Activated T-cell treated with anti-CD3 and anti-CD28 coated beads, Interleukin-2, amount 50 U/mL, for 48 hours (primary cell): Measurements from ENCODE around the gene NPFF.

Experiments used
- DNase-seq, 2 experiments: peaks; one replicate each; pipeline ENCODE4 v3.0.0-alpha.2; 2020

The NPFF gene

GRCh38 chr12:53472056-53472582 is 35.2 kb downstream of the NPFF start:
- DNase-seq = no peak

DNA sequence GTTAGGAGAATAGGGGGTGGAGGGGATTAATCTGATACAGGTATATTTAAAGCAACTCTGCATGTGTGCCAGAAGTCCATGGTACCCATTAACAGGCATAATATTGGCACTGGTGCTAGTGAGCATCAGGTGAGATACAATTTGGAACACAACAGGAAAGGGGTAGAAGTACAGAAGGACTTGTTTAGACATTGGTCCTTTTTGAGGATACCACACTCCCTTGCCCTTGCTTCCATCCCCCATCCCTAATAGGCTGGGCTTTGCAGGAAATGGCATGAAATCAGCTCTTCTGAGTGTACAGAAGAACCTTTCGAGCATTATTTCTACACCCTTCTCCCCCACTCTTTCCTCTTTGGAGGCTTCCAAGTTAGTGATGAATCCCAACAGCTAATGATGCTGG is 39.0 kb downstream of the NPFF start:
- peak in 1 of 2 experiments; percentile 17 for DNase-seq

- no peak for DNase-seq
Observed at GRCh38 chr12:53467880-53468279, 39.4 kb downstream of the NPFF start.

DNA sequence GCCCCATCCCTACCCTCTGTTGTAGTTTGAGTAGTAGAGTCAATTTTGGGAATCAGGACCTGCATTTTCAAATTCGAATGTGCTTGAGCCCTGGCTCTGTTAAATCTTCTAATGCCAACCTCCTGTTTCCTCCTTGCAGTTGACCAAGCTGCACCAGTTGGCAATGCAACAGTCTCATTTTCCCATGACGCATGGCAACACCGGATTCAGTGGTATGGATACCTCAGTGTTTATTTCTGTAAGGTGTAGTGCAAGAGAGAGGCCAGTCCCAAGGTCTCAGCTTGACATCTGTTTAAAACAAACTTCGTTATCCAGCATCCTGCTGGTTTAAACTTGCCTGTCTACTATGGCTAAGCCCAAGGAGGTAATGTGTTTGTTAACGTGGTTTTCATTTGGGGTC is 40.2 kb downstream of the NPFF start:
- no peak for DNase-seq

- no peak for DNase-seq
Observed at GRCh38 chr12:53466640-53467039, 40.6 kb downstream of the NPFF start.

- DNase-seq = no peak
Observed at GRCh38 chr12:53465679-53466078, 41.6 kb downstream of the NPFF start.

DNA sequence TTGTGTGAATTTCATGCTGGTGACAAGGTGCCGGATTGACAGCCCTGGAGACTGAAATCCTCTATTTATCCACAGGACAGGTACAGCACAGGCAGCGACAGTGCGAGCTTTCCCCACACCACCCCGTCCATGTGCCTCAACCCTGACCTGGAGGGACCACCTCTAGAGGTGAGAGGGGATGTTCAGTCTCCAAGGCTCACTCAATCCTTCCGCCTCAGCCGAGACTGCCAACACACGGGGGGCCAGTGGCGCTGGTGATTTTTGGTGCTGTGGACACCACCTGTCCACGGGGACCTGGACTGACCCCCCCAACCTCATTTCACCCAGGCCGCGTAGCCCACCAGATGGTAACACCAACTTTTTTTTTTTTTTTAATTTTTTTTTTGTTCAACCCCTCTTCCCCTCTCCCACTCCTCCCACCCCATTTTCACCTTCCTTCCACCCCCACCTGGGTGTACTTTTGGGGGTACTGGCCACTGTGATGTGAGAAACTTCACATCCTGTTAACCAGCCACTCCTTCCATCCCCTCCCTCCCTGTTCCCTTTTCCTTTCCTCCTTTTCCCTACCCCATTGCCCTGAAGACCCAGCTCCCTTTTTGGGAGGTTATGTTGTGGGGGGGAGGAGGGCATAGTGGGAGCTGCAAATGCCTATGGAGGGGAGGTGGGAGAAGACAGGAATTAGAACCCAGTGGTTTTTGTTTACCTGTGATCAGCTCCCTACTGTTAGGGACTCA is 42.4 kb downstream of the NPFF start:
- no peak for DNase-seq

- peak in 1 of 2 experiments; percentile 12 for DNase-seq
Observed at GRCh38 chr12:53463802-53464560, 43.3 kb downstream of the NPFF start.

DNA sequence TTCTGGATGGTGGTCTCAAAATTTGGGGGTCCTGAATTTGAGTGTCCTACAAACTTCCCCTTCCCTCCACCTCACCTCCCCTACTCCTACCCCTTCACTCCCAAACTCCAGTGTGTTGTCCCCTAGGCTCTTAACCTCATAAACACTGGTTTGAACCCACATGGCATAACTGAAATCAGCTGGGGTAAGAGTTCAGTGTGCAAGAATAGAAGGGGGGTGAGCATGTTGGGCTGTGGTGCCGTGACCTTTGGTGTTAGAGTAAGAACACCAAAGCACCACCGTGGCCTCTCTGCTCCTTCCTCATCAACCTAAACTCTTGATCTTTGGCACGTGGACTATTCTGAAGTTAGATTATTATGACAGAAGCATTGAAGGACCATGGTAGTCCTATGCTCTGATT is 44.3 kb downstream of the NPFF start:
- peak in 1 of 2 experiments; percentile 17 for DNase-seq

- DNase-seq = peak in 1 of 2 experiments; percentile 16
Observed at GRCh38 chr12:53461591-53461990, 45.7 kb downstream of the NPFF start.

- DNase-seq = peak in 1 of 2 experiments; percentile 14
Observed at GRCh38 chr12:53461059-53461458, 46.2 kb downstream of the NPFF start.

GRCh38 chr12:53459097-53459496 is 48.2 kb downstream of the NPFF start:
- no peak for DNase-seq
